Measurements from ENCODE around the gene EED.
"Not testable (repeated sequence)": the region's sequence is repeated elsewhere in the genome, so short reads cannot be mapped to it uniquely, and the experiment has no call there.

The EED gene

DNA sequence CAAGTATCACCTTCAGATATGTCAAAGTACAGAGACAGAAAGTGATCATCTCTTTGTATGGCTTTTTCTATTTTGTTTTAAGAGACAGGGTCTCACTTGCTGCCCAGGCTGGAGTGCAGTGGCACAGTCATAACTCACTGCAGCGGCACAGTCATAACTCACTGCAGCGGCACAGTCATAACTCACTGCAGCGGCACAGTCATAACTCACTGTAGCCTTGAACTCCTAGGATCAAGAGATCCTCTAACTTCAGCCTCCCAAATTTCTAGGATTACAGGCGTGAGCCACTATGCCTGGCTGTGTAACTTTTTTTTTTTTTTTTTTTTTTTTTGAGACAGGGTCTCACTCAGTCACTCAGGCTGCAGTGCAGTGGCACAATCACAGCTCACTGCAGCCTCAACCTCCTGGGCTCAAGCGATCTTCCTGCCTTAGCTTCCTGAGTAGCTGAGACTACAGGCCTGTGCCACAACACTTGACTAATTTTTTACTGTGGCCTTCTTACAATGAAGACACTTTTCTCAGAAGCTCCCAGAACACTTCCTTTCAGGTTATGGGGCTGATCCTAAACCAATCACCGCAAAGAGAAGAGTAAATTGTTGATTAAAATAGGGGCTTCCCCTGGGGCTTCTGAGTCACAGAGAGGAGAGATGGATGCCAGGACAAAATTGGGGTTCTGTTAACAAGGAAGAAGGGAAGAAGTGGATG is 48.5 kb downstream of the EED start:
- DNase-seq: no peak

DNA sequence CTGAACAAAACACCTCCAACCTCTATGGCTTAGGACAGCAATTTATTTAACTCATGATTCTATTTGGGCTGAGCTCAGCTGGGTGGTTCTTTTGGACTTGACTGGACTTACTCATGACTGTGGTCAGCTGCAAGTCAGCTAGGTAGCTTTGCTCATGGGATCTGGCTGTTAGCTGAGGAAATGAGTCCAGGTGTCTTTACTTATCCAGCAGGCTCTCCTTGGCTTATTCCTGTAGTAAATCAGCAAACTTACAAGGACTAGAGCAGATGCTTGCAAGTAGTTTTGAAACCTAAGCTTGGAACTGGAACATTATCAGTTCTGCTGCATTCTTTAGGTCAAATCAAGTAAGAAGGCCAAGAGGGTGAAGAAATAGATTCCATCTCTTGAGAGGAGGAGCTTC is 49.5 kb downstream of the EED start:
- DNase-seq: no peak

DNA sequence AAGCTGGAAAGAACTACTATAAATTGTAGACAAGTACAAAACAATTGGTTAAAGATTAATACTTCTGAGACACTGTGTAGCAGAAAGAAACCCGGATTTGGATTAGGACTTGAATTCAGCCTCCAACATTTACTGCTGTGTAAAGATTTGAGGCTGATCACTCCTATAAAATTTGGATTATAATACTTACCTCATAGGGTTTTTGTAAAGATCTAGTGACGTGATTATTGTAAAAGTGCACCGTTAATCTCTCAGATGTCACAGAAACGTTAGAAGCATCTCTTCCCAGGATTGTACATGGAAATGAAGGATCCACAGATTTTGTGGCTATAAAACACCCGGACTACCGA is 57.2 kb downstream of the EED start:
- no peak for DNase-seq

DNA sequence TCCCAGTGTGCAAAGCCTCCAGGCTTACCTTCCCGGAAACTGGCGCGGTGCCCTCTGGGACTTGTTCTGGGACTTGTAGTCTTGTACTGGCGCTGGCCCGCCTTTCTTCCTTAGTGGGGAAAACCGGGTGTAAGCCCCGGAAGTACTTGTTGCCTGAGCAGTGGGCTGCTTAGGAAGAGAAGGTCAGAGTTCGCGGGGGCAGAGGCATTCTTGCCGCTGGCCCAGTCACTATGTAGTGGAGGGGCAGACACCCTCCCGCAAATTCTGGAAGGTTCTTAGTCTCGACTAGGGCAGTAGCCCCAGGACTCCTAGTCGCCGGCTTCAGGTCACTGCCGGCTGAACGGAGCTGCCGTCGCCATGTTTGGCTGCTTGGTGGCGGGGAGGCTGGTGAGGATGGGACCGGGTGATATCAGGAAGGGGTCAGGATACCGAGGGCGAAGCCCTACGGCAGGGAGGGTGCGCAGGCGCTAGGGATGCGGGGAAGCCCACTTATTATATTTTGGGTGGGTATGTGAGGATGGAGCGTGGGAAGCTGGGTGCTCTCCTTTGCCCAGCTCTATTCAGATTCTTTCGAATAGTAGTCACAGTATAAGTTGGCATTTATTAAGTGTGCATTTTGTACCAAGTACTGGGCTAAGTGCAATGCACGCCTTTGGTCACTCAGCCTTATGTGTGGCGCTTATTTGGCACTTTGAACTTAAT is 57.7 kb downstream of the EED start, which contains the start of gene HIKESHI:
TSS of gene HIKESHI (plus strand) at position 149 of the 702 bp plus-strand sequence. CDS start at position 358, 209 bp downstream.
- DNase-seq: peak; percentile 98

DNA sequence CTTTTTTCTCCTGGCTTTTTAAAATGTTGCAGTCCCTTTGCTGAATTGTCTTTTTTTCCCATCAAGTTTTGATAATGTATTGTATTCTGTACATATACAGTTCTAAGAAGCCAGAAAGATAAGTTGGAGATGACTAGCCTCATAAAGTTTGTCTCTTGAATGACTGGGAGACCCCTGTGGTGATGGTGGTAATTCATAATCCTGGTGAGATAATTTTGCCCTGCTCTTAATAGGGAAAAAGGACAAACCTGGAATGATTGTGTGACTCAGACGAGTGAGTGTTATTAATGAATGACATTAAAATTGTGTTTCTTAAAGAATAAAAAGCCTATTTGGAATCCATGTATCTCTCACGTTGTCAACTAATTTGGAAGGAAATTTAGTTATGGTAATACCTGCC is 58.7 kb downstream of the EED start:
- no peak for DNase-seq

DNA sequence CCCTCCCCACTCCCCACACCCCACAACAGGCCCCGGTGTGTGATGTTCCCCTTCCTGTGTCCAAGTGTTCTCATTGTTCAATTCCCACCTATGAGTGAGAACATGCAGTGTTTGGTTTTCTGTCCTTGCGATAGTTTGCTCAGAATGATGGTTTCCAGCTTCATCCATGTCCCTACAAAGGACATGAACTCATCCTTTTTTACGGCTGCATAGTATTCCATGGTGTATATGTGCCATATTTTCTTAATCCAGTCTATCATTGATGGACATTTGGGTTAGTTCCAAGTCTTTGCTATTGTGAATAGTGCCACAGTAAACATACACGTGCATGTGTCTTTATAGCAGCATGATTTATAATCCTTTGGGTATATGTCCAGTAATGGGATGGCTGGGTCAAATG is 64.2 kb downstream of the EED start:
- not testable (repeated sequence) for DNase-seq

DNA sequence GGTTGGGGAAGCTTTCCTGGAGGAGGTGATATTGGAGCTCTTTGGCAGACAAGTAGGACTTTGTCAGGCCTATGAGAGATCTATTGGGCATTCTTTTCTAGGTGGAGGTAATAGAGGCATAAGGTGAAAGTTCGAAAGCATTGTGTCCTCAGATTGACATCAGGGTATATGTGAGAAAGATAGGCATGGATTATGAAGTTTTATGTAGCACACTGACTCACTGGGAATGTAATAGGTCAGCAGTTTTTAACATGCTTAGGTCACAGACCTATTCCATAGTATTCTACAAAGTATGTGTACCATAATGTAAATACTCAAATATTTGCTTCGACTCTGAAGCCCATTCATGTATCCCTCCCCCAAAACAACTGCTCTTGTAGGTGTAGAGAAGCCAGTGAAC is 69.2 kb downstream of the EED start:
- DNase-seq: no peak

DNA sequence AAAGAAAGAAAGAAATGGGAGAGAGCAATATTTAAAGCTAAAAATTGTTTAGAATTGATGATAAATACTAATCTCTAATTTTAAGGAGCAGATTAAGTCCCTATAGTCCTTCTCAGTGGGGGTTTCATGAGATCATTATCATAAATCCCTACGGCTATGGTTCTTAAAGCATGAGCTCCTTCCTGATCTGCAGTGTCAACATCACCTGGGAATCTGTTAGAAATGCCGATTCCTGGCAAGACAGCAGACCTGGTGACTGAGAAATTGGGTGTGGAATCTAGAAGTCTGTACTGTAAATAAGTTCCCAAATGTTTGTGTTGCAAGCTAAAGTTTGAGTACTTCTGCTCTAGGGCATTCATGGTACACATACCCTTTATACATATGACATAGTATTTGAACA is 70.1 kb downstream of the EED start:
- DNase-seq: no peak

Data from NCI-H1105 treated with DMSO at 0.1 percent for 48 hours (cell line).